Activated T-cell treated with anti-CD3 and anti-CD28 coated beads, Interleukin-2, amount 50 U/mL, for 72 hours (primary cell): ENCODE data around the gene ACSF3. TPM values are rescaled to one million over a fixed set of nuclear protein-coding genes. Genes with fewer than 3 reads are reported as not detected.

ENCODE experiments used
- ATAC-seq, 2 donors: fragments of 150-1000 bp; cut with Tn5 transposase; replicated peaks in 1 of 2; 2 replicates each; pipeline ENCODE4 v1.10.0; 2021; ENCODE audit warnings: moderate library complexity in 2 of 2, mild to moderate bottlenecking in 1 of 2
- DNase-seq, 2 donors: peaks; one replicate each; pipeline ENCODE4 v3.0.0; 2021 to 2022; ENCODE audit warnings: mixed read lengths in 1 of 2
- H3K27ac Mint-ChIP-seq: one replicate; pipeline ENCODE4 v1.8.0; 2022; ENCODE audit warnings: mild to moderate bottlenecking, moderate library complexity, mixed read lengths
- H3K27me3 Mint-ChIP-seq: one replicate; pipeline ENCODE4 v1.8.0; 2022; ENCODE audit warnings: low read depth, mixed read lengths
- H3K36me3 Mint-ChIP-seq, 2 donors: one replicate each; pipeline ENCODE4 v1.8.0; 2022; ENCODE audit warnings: mixed read lengths in 2 of 2, mild to moderate bottlenecking in 1 of 2; ENCODE audit not compliant: insufficient read depth in 2 of 2
- H3K4me1 Mint-ChIP-seq: one replicate; pipeline ENCODE4 v1.8.0; 2022; ENCODE audit warnings: low read depth, mixed read lengths
- H3K4me3 Mint-ChIP-seq, 2 donors: one replicate each; pipeline ENCODE4 v1.8.0; 2022; ENCODE audit warnings: mild to moderate bottlenecking in 2 of 2, mixed read lengths in 2 of 2, moderate library complexity in 2 of 2
- H3K9me3 Mint-ChIP-seq, 2 donors: one replicate each; pipeline ENCODE4 v1.8.0; 2022; ENCODE audit warnings: mixed read lengths in 2 of 2
- total RNA-seq, 2 donors: library from RNA; stranded (reverse); gene quantifications; one replicate each; pipeline ENCODE4 v1.2.3, GENCODE V29; 2022

Gene ACSF3
- total RNA-seq, 2 donors from 2014 or later = 50.6 to 66.7 TPM

DNA sequence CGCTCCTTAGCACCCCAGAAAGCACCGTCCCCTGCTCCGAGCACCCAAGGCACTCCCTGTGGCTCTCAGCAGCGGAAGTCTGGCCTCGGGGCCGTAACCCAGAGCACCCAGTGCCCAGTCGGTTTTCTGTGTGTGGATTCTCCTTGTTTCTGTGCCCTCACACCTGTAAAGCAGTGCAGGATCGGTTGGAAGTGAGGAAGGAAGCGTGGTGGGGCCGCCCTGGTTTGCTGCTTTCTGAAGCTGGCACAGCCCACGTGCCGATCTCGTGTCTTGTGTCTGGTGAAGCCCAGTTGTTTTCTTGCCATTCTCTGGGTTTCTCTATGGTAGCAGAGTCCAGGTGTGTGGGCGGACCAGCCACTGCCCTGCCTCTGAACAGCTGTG lies 3.7 kb downstream of the ACSF3 start:
- DNase-seq = no peak
- H3K36me3 Mint-ChIP-seq = peaks cover 4 to 15% of the 10 kb centered on the region in 2 donors
- ATAC-seq = no peak
- H3K9me3 Mint-ChIP-seq = no peaks in the 10 kb centered on the region
- H3K4me3 Mint-ChIP-seq = peak overlapping the region; percentile 86 to 100
- H3K4me1 Mint-ChIP-seq = peaks cover 81% of the 10 kb centered on the region
- no peaks in the 10 kb centered on the region for H3K27me3 Mint-ChIP-seq
- peak overlapping the region; percentile 95 for H3K27ac Mint-ChIP-seq

DNA sequence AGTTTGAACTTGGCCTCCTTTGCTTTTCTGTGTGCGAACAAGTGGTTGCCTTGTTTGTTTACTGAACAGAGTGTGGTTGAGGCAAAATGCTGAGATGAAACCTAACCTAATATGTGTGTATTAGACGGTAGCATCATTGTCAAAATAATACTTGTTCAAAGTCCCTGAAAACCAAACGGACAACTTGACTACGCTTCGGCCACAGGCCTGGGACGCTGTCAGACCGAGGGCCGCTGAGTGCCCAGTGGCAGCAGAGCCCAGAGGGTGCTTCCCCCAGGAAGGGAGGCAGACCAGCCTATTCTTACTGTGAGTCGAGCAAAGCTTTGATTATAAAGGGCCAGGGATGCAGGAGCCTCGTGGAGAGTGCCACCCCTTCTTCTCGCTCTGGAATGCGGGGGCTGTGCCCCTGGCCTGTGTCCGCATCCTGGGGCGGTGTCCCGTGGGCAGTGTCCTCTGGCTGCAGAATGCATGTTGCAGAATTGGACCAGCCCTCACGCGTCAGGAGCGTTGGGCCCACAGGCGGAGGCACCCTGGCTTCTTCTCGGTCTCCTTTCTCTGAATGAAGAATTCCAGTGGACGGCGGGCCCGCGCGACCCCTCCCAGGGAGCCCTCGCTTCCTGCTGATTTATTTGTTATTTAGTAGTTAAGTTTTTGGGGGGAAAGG lies 5.2 kb downstream of the ACSF3 start:
- peaks cover 4 to 24% of the 10 kb centered on the region in 2 donors for H3K36me3 Mint-ChIP-seq
- no peaks in the 10 kb centered on the region for H3K27me3 Mint-ChIP-seq
- no peak for ATAC-seq

DNA sequence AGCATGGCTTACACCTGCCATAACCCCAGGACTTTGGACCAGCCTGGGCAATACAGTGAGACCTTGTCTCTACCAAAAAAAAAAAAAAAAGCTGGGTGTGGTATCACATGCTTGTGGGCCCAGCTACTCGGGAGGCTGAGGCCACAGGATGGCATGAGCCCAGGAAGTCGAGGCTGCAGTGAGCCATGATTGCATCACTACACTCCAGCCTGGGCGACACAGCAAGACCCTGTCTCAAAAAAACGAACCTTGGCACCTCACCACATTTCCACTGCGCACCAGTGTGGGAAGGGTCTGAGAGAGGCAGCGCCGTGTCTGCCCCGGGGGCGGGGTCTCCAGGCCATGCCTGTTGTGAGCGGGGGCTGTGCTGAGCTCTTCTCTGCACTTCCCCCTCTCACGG lies 6.3 kb downstream of the ACSF3 start:
- ATAC-seq (no peak), DNase-seq (peak; percentile 31 to 51)
- H3K9me3 Mint-ChIP-seq = no peaks in the 10 kb centered on the region
- peaks cover 84% of the 10 kb centered on the region for H3K4me1 Mint-ChIP-seq
- peak overlapping the region; percentile 79 for H3K27ac Mint-ChIP-seq
- H3K36me3 Mint-ChIP-seq = peaks cover 2 to 21% of the 10 kb centered on the region in 2 donors
- H3K4me3 Mint-ChIP-seq = peak overlapping the region; percentile 57 to 100
- no peaks in the 10 kb centered on the region for H3K27me3 Mint-ChIP-seq

More for the DNA sequence above, 5.2 kb downstream of the ACSF3 start:
- H3K4me3 Mint-ChIP-seq = peak overlapping the region; percentile 86 to 100
- H3K4me1 Mint-ChIP-seq = peaks cover 89% of the 10 kb centered on the region
- peak overlapping the region; percentile 86 for H3K27ac Mint-ChIP-seq
- no peaks in the 10 kb centered on the region for H3K9me3 Mint-ChIP-seq
- DNase-seq = no peak

DNA sequence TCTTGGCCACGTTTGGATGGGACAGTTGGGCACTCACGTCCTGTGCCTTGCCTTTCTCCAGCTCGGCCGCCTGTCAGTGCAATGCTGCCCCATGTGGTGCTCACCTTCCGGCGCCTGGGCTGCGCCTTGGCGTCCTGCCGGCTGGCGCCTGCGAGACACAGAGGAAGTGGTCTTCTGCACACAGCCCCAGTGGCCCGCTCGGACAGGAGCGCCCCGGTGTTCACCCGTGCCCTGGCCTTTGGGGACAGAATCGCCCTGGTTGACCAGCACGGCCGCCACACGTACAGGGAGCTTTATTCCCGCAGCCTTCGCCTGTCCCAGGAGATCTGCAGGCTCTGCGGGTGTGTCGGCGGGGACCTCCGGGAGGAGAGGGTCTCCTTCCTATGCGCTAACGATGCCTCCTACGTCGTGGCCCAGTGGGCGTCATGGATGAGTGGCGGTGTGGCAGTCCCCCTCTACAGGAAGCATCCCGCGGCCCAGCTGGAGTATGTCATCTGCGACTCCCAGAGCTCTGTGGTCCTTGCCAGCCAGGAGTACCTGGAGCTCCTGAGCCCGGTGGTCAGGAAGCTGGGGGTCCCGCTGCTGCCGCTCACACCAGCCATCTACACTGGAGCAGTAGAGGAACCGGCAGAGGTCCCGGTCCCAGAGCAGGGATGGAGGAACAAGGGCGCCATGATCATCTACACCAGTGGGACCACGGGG lies 7.1 kb downstream of the ACSF3 start:
- no peaks in the 10 kb centered on the region for H3K27me3 Mint-ChIP-seq
- H3K4me1 Mint-ChIP-seq = peaks cover 81% of the 10 kb centered on the region
- DNase-seq (no peak), ATAC-seq (no peak)
- no peak overlapping the region for H3K27ac Mint-ChIP-seq
- H3K36me3 Mint-ChIP-seq = peaks cover 4 to 29% of the 10 kb centered on the region in 2 donors
- H3K9me3 Mint-ChIP-seq = no peaks in the 10 kb centered on the region
- peak overlapping the region; percentile 57 to 68 for H3K4me3 Mint-ChIP-seq

DNA sequence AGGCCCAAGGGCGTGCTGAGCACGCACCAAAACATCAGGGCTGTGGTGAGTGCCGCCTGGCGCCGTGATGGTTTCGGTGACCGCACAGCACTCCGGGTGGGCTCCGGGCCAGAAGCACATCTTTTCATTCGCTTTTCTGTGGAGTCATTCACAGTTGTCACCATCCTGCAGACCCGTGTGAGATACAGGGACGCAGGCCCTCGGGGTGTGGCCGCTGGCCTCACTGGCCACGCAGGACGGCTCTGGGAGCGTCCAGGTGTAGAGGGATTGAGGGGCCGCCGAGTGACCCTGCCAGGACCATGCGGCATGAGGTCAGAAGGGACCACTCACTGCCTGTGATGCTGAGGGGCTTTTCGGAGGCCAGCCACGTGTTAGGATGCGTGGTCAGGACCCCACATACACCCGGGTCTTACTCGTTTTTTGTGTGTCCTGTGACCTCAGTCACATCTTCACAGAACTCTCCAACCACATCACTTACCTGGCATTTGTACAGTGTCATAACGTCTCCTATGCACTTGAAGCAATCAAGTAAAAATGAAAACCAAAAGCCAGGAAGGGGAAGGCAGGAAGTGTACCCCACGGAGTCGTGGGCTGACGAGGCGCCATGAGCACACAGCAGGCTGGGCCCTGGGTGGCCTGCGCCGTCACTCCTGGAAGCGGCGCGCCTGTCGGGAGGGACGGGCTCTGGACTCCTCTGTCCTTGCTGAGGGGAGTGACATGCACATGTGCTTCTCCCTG lies 7.8 kb downstream of the ACSF3 start:
- DNase-seq = peak; percentile 33 to 46
- peaks cover 4 to 30% of the 10 kb centered on the region in 2 donors for H3K36me3 Mint-ChIP-seq
- no peaks in the 10 kb centered on the region for H3K9me3 Mint-ChIP-seq
- no peaks in the 10 kb centered on the region for H3K27me3 Mint-ChIP-seq
- peaks cover 74% of the 10 kb centered on the region for H3K4me1 Mint-ChIP-seq
- ATAC-seq = peak; percentile 8 to 22
- H3K4me3 Mint-ChIP-seq = peak overlapping the region; percentile 32 to 68
- H3K27ac Mint-ChIP-seq = peak overlapping the region; percentile 31

DNA sequence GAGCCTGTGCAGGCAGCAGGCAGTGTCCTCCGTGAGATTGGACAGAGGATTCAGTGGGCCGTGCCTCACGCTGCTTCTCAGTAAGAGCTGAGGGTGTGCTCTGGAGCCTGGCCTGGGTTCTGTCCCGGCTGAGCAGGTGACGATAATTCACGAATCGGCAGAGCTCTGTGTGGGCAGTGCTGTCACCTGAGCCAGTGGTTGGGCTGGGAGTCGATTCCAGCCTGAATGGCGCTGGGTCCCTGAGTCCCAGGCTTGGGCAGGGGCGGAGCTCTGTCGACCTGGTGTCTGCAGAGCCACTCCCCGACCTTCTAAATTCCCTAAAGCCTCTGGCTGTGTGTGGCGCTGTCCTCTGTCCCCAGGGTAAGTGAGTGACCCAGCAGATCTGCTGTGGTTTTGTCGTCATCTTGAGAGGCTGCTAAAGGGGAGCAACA lies 8.4 kb downstream of the ACSF3 start:
- H3K4me1 Mint-ChIP-seq = peaks cover 68% of the 10 kb centered on the region

DNA sequence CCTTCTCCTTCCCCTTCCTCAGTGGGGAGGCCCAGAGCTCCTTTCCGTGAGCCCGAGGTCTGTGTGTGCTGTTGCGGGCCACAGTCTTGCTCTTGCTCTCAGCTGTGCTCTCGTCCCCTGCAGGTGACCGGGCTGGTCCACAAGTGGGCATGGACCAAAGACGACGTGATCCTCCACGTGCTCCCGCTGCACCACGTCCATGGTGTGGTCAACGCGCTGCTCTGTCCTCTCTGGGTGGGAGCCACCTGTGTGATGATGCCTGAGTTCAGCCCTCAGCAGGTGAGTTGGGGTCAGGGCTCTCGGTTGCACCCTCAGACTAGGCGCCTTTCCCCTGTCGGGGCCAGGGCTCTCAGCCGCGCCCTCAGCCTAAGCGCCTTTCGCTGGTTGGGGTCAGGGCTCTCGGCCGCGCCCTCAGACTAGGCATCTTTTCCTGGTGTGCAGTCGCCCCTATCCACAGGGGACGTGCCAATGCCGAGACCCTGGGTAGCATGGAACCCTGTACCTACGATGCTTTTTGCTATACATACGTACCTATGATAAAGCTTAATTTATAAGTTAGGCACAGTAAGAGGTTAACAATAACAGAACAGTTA lies 8.9 kb downstream of the ACSF3 start:
- Mint-ChIP-seq H3K27ac (no peak overlapping the region), H3K36me3 (peaks cover 6 to 33% of the 10 kb centered on the region in 2 donors), H3K9me3 (no peaks in the 10 kb centered on the region), H3K4me1 (peaks cover 68% of the 10 kb centered on the region), H3K27me3 (no peaks in the 10 kb centered on the region), H3K4me3 (no peak overlapping the region)
- ATAC-seq (no peak), DNase-seq (no peak)

More for the DNA sequence above, 8.4 kb downstream of the ACSF3 start:
- DNase-seq = no peak
- peaks cover 4 to 30% of the 10 kb centered on the region in 2 donors for H3K36me3 Mint-ChIP-seq
- peak overlapping the region; percentile 31 for H3K27ac Mint-ChIP-seq
- ATAC-seq = no peak
- H3K4me3 Mint-ChIP-seq = peak overlapping the region; percentile 32 to 68
- H3K27me3 Mint-ChIP-seq = no peaks in the 10 kb centered on the region
- H3K9me3 Mint-ChIP-seq = no peaks in the 10 kb centered on the region

DNA sequence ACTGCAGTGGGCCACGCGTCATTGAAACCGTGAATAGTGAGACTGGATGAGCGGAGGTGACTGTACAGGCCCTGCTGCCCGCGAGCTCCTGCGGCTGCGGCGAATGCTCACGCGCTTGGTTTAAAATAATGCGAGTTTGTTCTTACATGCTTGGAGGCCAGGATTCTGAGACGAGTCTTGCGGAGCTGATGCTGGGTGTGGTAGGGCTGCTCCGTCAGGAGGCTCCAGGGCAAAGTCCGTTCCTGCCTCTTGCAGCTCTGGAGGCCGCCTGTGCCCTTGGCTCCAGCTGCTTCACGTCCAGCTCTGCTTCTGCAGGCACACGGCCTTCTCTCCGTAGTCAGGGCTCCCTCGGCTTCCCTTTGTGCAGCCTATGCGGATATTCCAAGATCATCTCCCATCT lies 9.5 kb downstream of the ACSF3 start:
- Mint-ChIP-seq H3K9me3 (no peaks in the 10 kb centered on the region), H3K4me3 (no peak overlapping the region), H3K27ac (no peak overlapping the region), H3K4me1 (peaks cover 64% of the 10 kb centered on the region), H3K27me3 (no peaks in the 10 kb centered on the region), H3K36me3 (peaks cover 6 to 33% of the 10 kb centered on the region in 2 donors)
- DNase-seq (no peak), ATAC-seq (no peak)

DNA sequence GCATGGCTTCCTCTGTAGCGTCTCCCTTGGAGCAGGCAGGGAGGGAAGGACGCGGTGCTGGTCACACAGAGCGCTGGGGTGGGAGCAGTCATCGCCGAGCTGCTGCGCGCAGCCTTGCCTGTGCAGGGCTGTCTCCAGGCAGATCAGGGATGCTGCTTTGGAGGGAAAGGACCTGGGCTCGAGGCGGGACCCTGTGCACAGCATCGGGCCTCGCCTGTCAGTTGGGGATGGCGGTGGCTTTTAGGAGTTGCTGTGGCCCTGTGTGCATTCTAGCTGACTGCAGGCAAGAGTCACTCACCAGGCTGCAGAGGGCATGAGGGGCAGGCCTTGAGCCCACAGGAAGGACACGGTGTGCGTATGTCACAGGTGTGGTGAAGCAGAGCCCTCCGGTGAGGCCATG lies 10.1 kb downstream of the ACSF3 start:
- Mint-ChIP-seq H3K4me3 (no peak overlapping the region), H3K27me3 (no peaks in the 10 kb centered on the region), H3K36me3 (peaks cover 9 to 35% of the 10 kb centered on the region in 2 donors), H3K9me3 (no peaks in the 10 kb centered on the region), H3K4me1 (peaks cover 58% of the 10 kb centered on the region), H3K27ac (no peak overlapping the region)
- ATAC-seq = no peak
- DNase-seq = no peak

DNA sequence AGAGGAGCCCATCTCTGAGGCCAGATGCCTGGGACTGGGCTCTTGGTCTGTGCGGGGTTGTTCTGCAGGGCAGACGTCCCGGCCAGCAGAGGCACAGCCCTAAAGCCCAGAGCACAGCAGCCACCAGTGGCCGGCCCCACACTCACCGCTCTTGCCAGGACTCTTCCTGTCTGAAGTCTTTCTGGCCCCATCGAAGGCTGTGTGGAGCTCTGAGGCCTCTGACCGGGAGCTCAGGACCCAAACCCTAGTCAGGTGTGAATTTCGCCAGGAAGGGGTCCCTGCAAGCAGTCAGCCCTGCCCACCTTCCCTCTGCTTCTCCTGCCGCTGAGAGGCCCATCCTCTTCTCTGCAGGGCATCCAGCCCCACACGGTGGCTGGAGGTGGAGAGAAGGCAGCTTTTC lies 10.7 kb downstream of the ACSF3 start:
- Mint-ChIP-seq H3K4me1 (peaks cover 53% of the 10 kb centered on the region), H3K27ac (peak overlapping the region; percentile 29), H3K27me3 (no peaks in the 10 kb centered on the region), H3K9me3 (no peaks in the 10 kb centered on the region), H3K36me3 (peaks cover 9 to 34% of the 10 kb centered on the region in 2 donors), H3K4me3 (no peak overlapping the region)
- no peak for ATAC-seq
- no peak for DNase-seq

DNA sequence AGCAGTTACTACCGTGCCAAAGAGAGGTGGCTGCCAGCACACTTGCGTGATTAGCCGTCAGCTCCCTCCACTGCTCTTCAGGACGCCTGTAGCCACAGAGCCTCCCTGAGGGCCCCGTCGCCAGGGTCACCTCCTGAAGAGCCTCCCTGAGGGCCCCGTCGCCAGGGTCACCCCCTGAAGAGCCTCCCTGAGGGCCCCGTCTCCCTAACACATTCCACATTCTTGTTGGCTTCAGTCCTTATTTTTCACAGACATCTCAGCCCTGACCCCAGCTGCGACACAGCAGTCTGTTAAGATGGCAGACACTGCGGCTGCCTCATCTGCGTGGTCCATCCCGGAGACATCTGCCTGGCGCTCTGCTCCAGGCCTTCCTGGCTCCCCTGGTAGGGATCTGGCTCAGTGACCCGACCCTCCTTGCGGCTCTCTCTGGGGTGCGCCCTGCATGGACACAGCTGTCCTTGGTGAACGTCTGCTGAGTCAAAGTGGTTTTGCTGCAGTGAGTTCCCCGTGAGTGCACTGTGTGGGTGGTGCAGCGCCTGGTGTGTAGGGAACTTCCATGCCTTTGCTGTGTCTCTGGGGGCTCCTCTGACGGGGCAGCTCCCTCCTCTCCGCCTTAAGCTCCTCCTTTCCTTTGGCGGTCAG lies 11.4 kb downstream of the ACSF3 start:
- Mint-ChIP-seq H3K9me3 (no peaks in the 10 kb centered on the region), H3K4me3 (no peak overlapping the region), H3K4me1 (peaks cover 45% of the 10 kb centered on the region), H3K27ac (no peak overlapping the region), H3K36me3 (peaks cover 7 to 32% of the 10 kb centered on the region in 2 donors), H3K27me3 (no peaks in the 10 kb centered on the region)
- no peak for ATAC-seq
- no peak for DNase-seq

DNA sequence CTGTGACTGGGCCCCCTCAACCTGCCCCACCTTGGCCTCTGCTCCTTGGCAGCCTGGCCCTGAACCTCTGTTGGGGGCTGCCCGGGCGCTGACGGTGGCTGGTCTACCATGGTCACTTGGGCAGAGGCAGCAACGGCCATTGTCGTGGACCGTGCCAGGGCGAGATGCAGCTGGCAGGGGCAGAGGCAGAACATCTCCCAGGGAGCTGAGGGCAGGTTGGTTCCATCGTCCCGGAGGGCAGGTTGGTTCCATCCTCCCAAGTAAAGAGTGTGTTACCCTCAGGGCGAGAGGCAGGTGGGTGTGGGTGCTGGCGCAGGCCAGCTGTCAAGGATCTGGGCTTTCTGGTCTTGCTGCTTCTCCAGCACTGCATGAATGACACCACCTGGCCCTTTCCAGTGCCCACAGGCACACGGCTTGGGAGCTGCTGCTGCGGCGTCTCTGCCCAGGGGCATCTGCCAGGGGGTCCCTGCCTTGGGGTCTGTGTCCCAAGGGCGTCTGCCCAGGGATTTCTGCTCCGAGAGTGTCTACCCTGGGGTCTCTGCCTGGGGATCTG lies 12.0 kb downstream of the ACSF3 start:
- Mint-ChIP-seq H3K4me3 (no peak overlapping the region), H3K9me3 (no peaks in the 10 kb centered on the region), H3K27me3 (no peaks in the 10 kb centered on the region), H3K27ac (no peak overlapping the region), H3K4me1 (peaks cover 40% of the 10 kb centered on the region), H3K36me3 (peaks cover 7 to 30% of the 10 kb centered on the region in 2 donors)
- DNase-seq (no peak), ATAC-seq (no peak)
